ENCODE results near the gene XYLB. TPM values are rescaled to one million over a fixed set of nuclear protein-coding genes. Genes with fewer than 3 reads are reported as not detected.
"Not testable (repeated sequence)": the region's sequence is repeated elsewhere in the genome, so short reads cannot be mapped to it uniquely, and the experiment has no call there.

The XYLB gene
- total and polyA plus RNA-seq, 5 donors from 2014 or later = 0.72 to 5.6 (median 2.1) TPM

GRCh38 chr3:38421679-38422336 lies 75.2 kb downstream of the XYLB start:
- H3K27ac Mint-ChIP-seq = peak overlapping the region; percentile 2 to 84 (median 56)
- Histone ChIP-seq H3K27me3 (ENCODE audit: control insufficient read depth, insufficient read depth, low read length) (no peaks in the 10 kb centered on the region), H3K36me3 (ENCODE audit: control insufficient read depth, insufficient read depth, low read length) (no peaks in the 10 kb centered on the region), H3K27ac (ENCODE audit: insufficient read depth, low read length, poor library complexity, severe bottlenecking) (peak overlapping the region; percentile 23), H3K4me3 (ENCODE audit: low read depth, low read length) (peak overlapping the region; percentile 57), H3K4me1 (ENCODE audit: control insufficient read depth, insufficient read depth, low read length, poor library complexity, severe bottlenecking) (peaks cover 41% of the 10 kb centered on the region), H3K9me3 (ENCODE audit: control insufficient read depth in 2 of 2, low read length in 2 of 2) (no peaks in the 10 kb centered on the region)
- no peaks in the 10 kb centered on the region for H3K27me3 Mint-ChIP-seq
- DNase-seq = no peak
- no peak for ATAC-seq (ENCODE audit: low read depth in 2 of 2)
- H3K4me1 Mint-ChIP-seq = peaks cover 14 to 40% (median 28%) of the 10 kb centered on the region in 4 donors
- H3K4me3 Mint-ChIP-seq = peak overlapping the region in 2 of 4 donors; percentile 3 to 67
- peaks cover 0 to 3% (median 0%) of the 10 kb centered on the region in 7 donors for H3K9me3 Mint-ChIP-seq
- H3K36me3 Mint-ChIP-seq = no peaks in the 10 kb centered on the region

- Histone ChIP-seq H3K27ac (ENCODE audit: insufficient read depth, low read length, poor library complexity, severe bottlenecking) (peak overlapping the region; percentile 42), H3K4me1 (ENCODE audit: control insufficient read depth, insufficient read depth, low read length, poor library complexity, severe bottlenecking) (peaks cover 47% of the 10 kb centered on the region), H3K4me3 (ENCODE audit: low read depth, low read length) (peak overlapping the region; percentile 61)
- not testable (repeated sequence) for H3K27me3 ChIP-seq (ENCODE audit: control insufficient read depth, insufficient read depth, low read length); H3K36me3 ChIP-seq (ENCODE audit: control insufficient read depth, insufficient read depth, low read length); H3K9me3 ChIP-seq (ENCODE audit: control insufficient read depth in 2 of 2, low read length in 2 of 2); H3K27me3 Mint-ChIP-seq; H3K36me3 Mint-ChIP-seq
- peak; percentile 70 to 76 for ATAC-seq (ENCODE audit: low read depth in 2 of 2)
- H3K9me3 Mint-ChIP-seq = peaks cover 0 to 14% (median 4%) of the 10 kb centered on the region in 7 donors
- peak in 2 of 3 donors; percentile 35 to 64 for DNase-seq
- H3K27ac Mint-ChIP-seq = peak overlapping the region; percentile 32 to 86 (median 60)
- peak overlapping the region; percentile 78 to 88 (median 82) for H3K4me3 Mint-ChIP-seq
- peaks cover 19 to 46% (median 39%) of the 10 kb centered on the region in 4 donors for H3K4me1 Mint-ChIP-seq
These were observed 80.3 kb downstream of the XYLB start for GRCh38 chr3:38426798-38427426.

GRCh38 chr3:38432871-38433658 lies 86.5 kb downstream of the XYLB start:
- not testable (repeated sequence) for H3K4me3 Mint-ChIP-seq; H3K36me3 Mint-ChIP-seq; H3K36me3 ChIP-seq (ENCODE audit: control insufficient read depth, insufficient read depth, low read length); H3K27ac Mint-ChIP-seq; ATAC-seq (ENCODE audit: low read depth in 2 of 2); H3K27me3 ChIP-seq (ENCODE audit: control insufficient read depth, insufficient read depth, low read length); H3K27ac ChIP-seq (ENCODE audit: insufficient read depth, low read length, poor library complexity, severe bottlenecking); H3K27me3 Mint-ChIP-seq; H3K4me3 ChIP-seq (ENCODE audit: low read depth, low read length)
- Mint-ChIP-seq H3K9me3 (peaks cover 5 to 58% (median 26%) of the 10 kb centered on the region in 7 donors), H3K4me1 (peaks cover 6 to 26% (median 13%) of the 10 kb centered on the region in 4 donors)
- DNase-seq = peak in 1 of 3 donors; percentile 18
- peaks cover 20 to 26% of the 10 kb centered on the region in 2 experiments for H3K9me3 ChIP-seq (ENCODE audit: control insufficient read depth in 2 of 2, low read length in 2 of 2)
- peaks cover 15% of the 10 kb centered on the region for H3K4me1 ChIP-seq (ENCODE audit: control insufficient read depth, insufficient read depth, low read length, poor library complexity, severe bottlenecking)

GRCh38 chr3:38433661-38434060 lies 87.1 kb downstream of the XYLB start:
- peaks cover 5 to 58% (median 26%) of the 10 kb centered on the region in 7 donors for H3K9me3 Mint-ChIP-seq
- H3K27ac Mint-ChIP-seq = not testable (repeated sequence)

GRCh38 chr3:38438436-38439069 lies 92.0 kb downstream of the XYLB start:
- H3K27ac ChIP-seq (ENCODE audit: insufficient read depth, low read length, poor library complexity, severe bottlenecking); ATAC-seq (ENCODE audit: low read depth in 2 of 2); H3K27me3 ChIP-seq (ENCODE audit: control insufficient read depth, insufficient read depth, low read length); H3K4me1 ChIP-seq (ENCODE audit: control insufficient read depth, insufficient read depth, low read length, poor library complexity, severe bottlenecking); H3K36me3 ChIP-seq (ENCODE audit: control insufficient read depth, insufficient read depth, low read length); H3K27me3 Mint-ChIP-seq; H3K36me3 Mint-ChIP-seq; H3K27ac Mint-ChIP-seq: not testable (repeated sequence)
- Mint-ChIP-seq H3K9me3 (peaks cover 4 to 38% (median 18%) of the 10 kb centered on the region in 7 donors), H3K4me1 (peaks cover 0 to 21% (median 6%) of the 10 kb centered on the region in 4 donors), H3K4me3 (peak overlapping the region in 1 of 4 donors; percentile 48)
- peak in 2 of 3 donors; percentile 29 to 49 for DNase-seq
- Histone ChIP-seq H3K4me3 (ENCODE audit: low read depth, low read length) (peak overlapping the region; percentile 41), H3K9me3 (ENCODE audit: control insufficient read depth in 2 of 2, low read length in 2 of 2) (peaks cover 12 to 19% of the 10 kb centered on the region in 2 experiments)

More at GRCh38 chr3:38433661-38434060, 87.1 kb downstream of the XYLB start:
- H3K27me3 Mint-ChIP-seq; H3K27ac ChIP-seq (ENCODE audit: insufficient read depth, low read length, poor library complexity, severe bottlenecking); H3K27me3 ChIP-seq (ENCODE audit: control insufficient read depth, insufficient read depth, low read length); H3K36me3 Mint-ChIP-seq; DNase-seq; H3K4me3 Mint-ChIP-seq; ATAC-seq (ENCODE audit: low read depth in 2 of 2); H3K4me3 ChIP-seq (ENCODE audit: low read depth, low read length); H3K36me3 ChIP-seq (ENCODE audit: control insufficient read depth, insufficient read depth, low read length): not testable (repeated sequence)
- H3K4me1 ChIP-seq (ENCODE audit: control insufficient read depth, insufficient read depth, low read length, poor library complexity, severe bottlenecking) = peaks cover 13% of the 10 kb centered on the region
- H3K4me1 Mint-ChIP-seq = peaks cover 4 to 26% (median 10%) of the 10 kb centered on the region in 4 donors
- peaks cover 20 to 26% of the 10 kb centered on the region in 2 experiments for H3K9me3 ChIP-seq (ENCODE audit: control insufficient read depth in 2 of 2, low read length in 2 of 2)

- Mint-ChIP-seq H3K4me1 (peaks cover 0 to 11% (median 3%) of the 10 kb centered on the region in 4 donors), H3K27me3 (peaks cover 24% of the 10 kb centered on the region)
- not testable (repeated sequence) for H3K4me3 Mint-ChIP-seq; H3K27ac Mint-ChIP-seq; H3K4me1 ChIP-seq (ENCODE audit: control insufficient read depth, insufficient read depth, low read length, poor library complexity, severe bottlenecking); H3K27me3 ChIP-seq (ENCODE audit: control insufficient read depth, insufficient read depth, low read length); ATAC-seq (ENCODE audit: low read depth in 2 of 2); DNase-seq; H3K36me3 Mint-ChIP-seq; H3K36me3 ChIP-seq (ENCODE audit: control insufficient read depth, insufficient read depth, low read length); H3K27ac ChIP-seq (ENCODE audit: insufficient read depth, low read length, poor library complexity, severe bottlenecking); H3K4me3 ChIP-seq (ENCODE audit: low read depth, low read length); H3K9me3 Mint-ChIP-seq; H3K9me3 ChIP-seq (ENCODE audit: control insufficient read depth in 2 of 2, low read length in 2 of 2)
These were observed 96.6 kb downstream of the XYLB start for GRCh38 chr3:38443205-38443604.

- Mint-ChIP-seq H3K4me1 (no peaks in the 10 kb centered on the region), H3K27ac (no peak overlapping the region), H3K27me3 (peaks cover 32% of the 10 kb centered on the region), H3K4me3 (no peak overlapping the region), H3K36me3 (peaks cover 3% of the 10 kb centered on the region), H3K9me3 (peaks cover 0 to 6% (median 0%) of the 10 kb centered on the region in 7 donors)
- Histone ChIP-seq H3K9me3 (ENCODE audit: control insufficient read depth in 2 of 2, low read length in 2 of 2) (peaks cover 0 to 3% of the 10 kb centered on the region in 2 experiments), H3K4me3 (ENCODE audit: low read depth, low read length) (no peak overlapping the region), H3K27ac (ENCODE audit: insufficient read depth, low read length, poor library complexity, severe bottlenecking) (no peak overlapping the region), H3K36me3 (ENCODE audit: control insufficient read depth, insufficient read depth, low read length) (no peaks in the 10 kb centered on the region), H3K27me3 (ENCODE audit: control insufficient read depth, insufficient read depth, low read length) (no peaks in the 10 kb centered on the region), H3K4me1 (ENCODE audit: control insufficient read depth, insufficient read depth, low read length, poor library complexity, severe bottlenecking) (no peaks in the 10 kb centered on the region)
- DNase-seq (no peak), ATAC-seq (ENCODE audit: low read depth in 2 of 2) (no peak)
These were observed 99.6 kb downstream of the XYLB start for GRCh38 chr3:38446085-38446686.
